Measurements from ENCODE around the gene RIC1.

Gene RIC1

DNA sequence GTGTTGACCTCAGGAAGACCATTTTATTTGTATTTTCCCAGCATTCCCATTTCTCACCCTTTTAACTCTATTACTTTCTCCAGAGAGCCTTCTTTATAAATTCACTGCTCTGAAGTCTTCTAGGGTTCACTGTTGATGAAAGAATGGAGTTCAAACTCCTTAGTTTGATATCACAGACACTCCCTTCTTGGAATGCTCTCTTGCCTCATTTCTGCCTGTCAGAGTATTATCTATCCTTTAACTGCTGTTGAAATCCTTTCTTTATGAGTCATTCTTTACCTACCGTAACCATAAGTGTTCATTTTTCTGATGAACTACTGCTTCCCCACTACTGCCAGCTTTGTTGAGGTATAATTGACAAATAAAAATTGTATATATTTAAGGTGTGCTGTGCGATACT lies 4.3 kb downstream of the RIC1 start:
- TF ChIP-seq ZFX (IDR thresholded peaks at IDR 0.05), result no peak
- TF ChIP-seq CTCF (conservative IDR thresholded peaks at IDR 0.05), result no peak

DNA sequence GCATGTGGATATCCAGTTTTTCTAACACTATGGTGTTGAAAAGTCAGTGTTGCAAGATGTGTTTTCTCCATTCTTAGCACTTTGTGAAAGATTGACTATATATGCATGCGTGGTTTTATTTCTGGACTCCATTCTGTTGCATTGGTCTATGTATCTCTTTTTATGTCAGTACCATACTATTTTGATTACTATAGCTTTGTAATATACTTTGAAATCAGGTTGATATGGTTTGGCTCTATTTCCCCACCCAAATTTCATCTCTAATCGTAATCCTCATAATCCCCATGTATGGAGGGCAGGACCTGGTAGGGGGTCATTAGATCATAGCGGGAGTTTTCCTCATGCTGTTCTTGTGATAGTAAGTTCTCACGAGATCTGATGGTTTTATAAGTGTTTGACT lies 6.5 kb downstream of the RIC1 start:
- TF ChIP-seq CTCF (conservative IDR thresholded peaks at IDR 0.05), result no peak
- no peak for TF ChIP-seq ZFX (IDR thresholded peaks at IDR 0.05)
- H3K27ac ChIP-seq, result no peak overlapping the region

More for the DNA sequence above, 4.3 kb downstream of the RIC1 start:
- no peak overlapping the region for H3K27ac ChIP-seq

- no peak for TF ChIP-seq ZFX (IDR thresholded peaks at IDR 0.05)
- TF ChIP-seq CTCF (conservative IDR thresholded peaks at IDR 0.05), result no peak
- H3K27ac ChIP-seq, result no peak overlapping the region
Measured at GRCh38 chr9:5639816-5640215, 10.9 kb downstream of the RIC1 start.

DNA sequence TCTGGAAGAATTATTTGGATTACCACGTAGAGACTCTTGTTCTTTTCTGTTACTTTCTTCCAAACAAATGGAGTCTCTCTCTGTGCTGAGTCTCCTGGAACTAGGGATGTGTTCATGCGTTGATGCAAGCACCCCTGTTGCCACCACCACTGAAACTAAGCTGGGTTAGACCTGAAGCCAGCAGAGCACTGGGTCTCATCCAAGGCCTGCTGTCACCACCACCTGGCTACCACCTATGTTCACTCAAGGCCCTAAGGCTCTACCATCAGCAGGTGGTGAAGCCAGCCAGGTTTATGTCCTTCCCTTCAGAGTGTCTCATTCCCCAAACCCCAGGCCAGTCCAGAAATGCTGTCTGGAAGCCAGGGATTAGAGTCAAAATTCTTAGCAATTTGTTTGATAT lies 13.3 kb downstream of the RIC1 start:
- no peak overlapping the region for H3K27ac ChIP-seq
- TF ChIP-seq ZFX (IDR thresholded peaks at IDR 0.05) (no peak), CTCF (conservative IDR thresholded peaks at IDR 0.05) (no peak)

- TF ChIP-seq CTCF (conservative IDR thresholded peaks at IDR 0.05) (no peak), ZFX (IDR thresholded peaks at IDR 0.05) (no peak)
- H3K27ac ChIP-seq, result no peak overlapping the region
Measured at GRCh38 chr9:5643005-5643624, 14.2 kb downstream of the RIC1 start.

DNA sequence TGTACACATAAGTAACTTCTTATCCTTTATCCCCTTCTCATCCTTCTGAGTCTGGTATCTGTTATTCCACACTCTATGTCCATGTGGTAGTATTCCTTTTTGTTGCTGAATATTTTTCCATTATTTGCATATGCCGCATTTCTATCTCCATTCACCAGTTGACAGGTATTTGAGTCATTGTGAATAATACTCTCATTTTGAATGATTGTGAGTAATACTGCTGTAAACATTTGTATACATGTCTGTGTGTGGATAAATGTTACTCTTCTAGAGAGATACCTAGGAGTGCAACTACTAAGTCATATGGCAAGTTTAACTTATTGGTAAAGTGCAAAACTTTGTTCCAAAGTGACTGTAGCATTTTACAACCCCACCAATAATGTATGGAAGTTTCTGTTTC lies 15.6 kb downstream of the RIC1 start:
- TF ChIP-seq CTCF (conservative IDR thresholded peaks at IDR 0.05), result no peak
- TF ChIP-seq ZFX (IDR thresholded peaks at IDR 0.05), result no peak
- no peak overlapping the region for H3K27ac ChIP-seq

DNA sequence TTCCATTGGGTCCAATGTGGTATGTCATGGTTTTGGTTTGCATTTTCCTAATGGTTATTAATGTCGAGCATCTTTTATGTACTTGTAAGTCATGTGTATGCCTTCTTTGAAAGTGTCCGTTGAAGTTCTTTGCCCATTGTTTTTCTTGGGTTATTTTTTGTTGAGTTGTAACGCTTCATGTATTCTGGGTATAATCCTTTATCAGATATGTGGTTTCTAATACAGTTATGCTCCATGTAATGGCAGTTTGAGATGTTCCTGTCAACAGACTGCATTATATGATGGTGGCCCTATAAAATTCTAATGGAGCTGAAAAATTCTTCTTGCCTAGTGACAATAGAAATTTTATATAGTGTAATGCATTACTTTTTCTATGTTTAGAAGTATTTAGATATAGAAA lies 17.2 kb downstream of the RIC1 start:
- TF ChIP-seq CTCF (conservative IDR thresholded peaks at IDR 0.05), result no peak
- TF ChIP-seq ZFX (IDR thresholded peaks at IDR 0.05), result no peak
- H3K27ac ChIP-seq, result no peak overlapping the region
